Stimulated activated naive CD8-positive, alpha-beta T cell treated with anti-CD3 and anti-CD28 coated beads, Interleukin-15, amount 100 ng/mL, for 72 hours (primary cell): Measurements from ENCODE around the gene STK4.
A peak's percentile ranks its signal among the peaks of the same experiment; 100 is the strongest.

Experiments
- ATAC-seq: fragments of 150-1000 bp; cut with Tn5 transposase; 2 replicates; pipeline ENCODE4 v1.10.0; 2021; ENCODE audit warnings: mild to moderate bottlenecking, moderate library complexity
- DNase-seq, 2 donors: peaks; one replicate each; pipeline ENCODE4 v3.0.0; 2021 to 2022
- H3K27ac Mint-ChIP-seq, 2 donors: one replicate each; pipeline ENCODE4 v1.8.0; 2022; ENCODE audit warnings: mild to moderate bottlenecking in 2 of 2, mixed read lengths in 2 of 2, moderate library complexity in 2 of 2
- H3K27me3 Mint-ChIP-seq: one replicate; pipeline ENCODE4 v1.8.0; 2022; ENCODE audit warnings: mixed read lengths
- H3K4me1 Mint-ChIP-seq: one replicate; pipeline ENCODE4 v1.8.0; 2022; ENCODE audit warnings: mild to moderate bottlenecking, mixed read lengths
- H3K4me3 Mint-ChIP-seq, 2 donors: one replicate each; pipeline ENCODE4 v1.8.0; 2022; ENCODE audit warnings: mild to moderate bottlenecking in 2 of 2, mixed read lengths in 2 of 2, moderate library complexity in 1 of 2
- H3K9me3 Mint-ChIP-seq, 2 donors: one replicate each; pipeline ENCODE4 v1.8.0; 2022; ENCODE audit warnings: mixed read lengths in 2 of 2

Gene STK4

DNA sequence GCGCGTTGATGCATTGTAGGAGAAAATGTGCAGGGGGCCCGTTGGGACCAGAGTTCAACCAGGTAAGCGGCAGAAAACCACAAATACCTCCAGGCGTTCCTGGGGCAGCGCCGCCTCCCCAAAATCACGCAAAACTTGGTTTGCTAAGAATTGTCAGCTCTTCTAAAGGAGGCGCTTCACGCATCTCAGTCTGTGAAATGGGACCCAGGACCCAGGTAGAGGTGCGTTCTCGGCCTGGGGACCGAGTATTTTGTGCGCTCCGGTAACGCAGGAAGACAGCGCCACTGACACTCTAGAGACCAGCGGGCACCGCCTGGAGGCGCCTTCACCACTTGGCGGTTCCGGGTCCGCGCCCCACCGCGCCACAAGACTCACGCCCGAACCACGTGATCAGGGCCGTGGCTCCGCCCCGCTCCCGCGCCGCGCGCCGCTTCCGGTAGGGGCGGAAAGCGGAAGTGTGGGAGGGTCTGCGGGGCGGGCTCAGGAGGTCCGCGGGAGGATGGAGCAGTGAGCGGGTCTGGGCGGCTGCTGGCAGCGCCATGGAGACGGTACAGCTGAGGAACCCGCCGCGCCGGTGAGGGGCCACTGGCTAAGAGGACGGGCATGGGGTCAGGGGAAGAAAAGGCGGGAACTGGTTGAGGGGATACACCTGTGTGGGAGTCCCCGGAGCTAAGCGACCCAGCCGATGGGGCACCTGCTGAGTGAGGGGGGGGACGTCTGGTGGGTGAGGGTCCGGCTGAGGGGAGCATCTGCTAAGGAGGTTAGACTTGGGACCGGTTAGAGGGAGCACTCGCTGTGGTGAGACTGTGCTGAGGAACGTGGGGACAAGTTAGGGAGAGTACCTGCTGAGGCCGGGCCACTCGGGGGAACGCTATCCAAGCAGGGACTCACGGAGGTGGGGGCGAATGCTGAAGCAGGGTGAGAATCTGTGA, at the start of gene STK4:
STK4 (plus strand) TSS at position 483 of the 932 bp plus-strand sequence; CDS start at position 540, 57 bp downstream.
- DNase-seq (peak; percentile 94 to 95), ATAC-seq (peak; percentile 83)
- Mint-ChIP-seq H3K27ac (peak within 1 kb of the TSS; percentile 96 to 98), H3K4me1 (peaks cover 65% of the 10 kb centered on the region), H3K27me3 (no peaks in the 10 kb centered on the region), H3K9me3 (no peaks in the 10 kb centered on the region), H3K4me3 (peak within 1 kb of the TSS; percentile 98 to 99)

DNA sequence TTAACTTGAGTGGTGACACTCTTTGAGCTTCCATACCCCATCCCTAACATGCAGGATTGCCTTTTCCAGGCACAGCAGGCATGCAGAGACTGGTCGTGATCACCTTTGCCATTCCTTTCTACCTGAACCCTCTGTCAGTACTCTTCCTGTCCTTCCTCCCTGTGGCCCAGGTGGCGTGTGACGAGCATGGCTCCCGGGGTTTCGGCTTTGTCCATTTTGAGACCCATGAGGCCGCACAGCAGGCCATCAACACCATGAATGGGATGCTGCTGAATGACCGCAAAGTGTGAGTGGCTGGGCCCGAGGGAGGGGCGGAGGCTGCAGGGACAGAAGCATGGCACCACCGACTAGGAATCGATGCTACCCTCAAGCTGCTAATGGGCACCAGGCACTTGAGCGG, 49.7 kb upstream of the STK4 start:
- no peaks in the 10 kb centered on the region for H3K27me3 Mint-ChIP-seq
- no peak for DNase-seq
- no peak overlapping the region for H3K27ac Mint-ChIP-seq
- H3K4me3 Mint-ChIP-seq = no peak overlapping the region
- no peaks in the 10 kb centered on the region for H3K9me3 Mint-ChIP-seq
- no peak for ATAC-seq
- H3K4me1 Mint-ChIP-seq = peaks cover 22% of the 10 kb centered on the region

DNA sequence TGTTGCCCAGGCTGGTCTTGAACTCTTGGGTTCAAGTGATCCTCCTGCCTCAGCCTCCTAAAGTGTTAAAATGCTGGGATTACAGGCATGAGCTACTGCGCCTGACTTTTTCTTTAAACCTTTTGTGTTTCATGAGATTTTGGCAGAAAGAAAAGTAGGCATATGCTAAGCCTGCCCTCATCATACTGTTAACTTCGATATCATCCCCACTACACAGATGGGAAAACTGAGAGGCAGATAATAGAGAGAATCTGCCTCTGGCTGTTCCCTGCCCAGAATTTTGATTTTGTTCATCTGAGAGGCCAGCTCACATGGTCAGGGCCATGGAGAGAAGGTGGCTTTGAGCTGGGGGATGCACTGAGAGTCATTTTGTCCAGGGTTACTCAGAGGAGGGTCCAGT, 48.9 kb upstream of the STK4 start:
- DNase-seq (no peak), ATAC-seq (no peak)
- H3K27ac Mint-ChIP-seq = no peak overlapping the region
- H3K9me3 Mint-ChIP-seq = no peaks in the 10 kb centered on the region
- H3K27me3 Mint-ChIP-seq = no peaks in the 10 kb centered on the region
- H3K4me1 Mint-ChIP-seq = peaks cover 15% of the 10 kb centered on the region
- H3K4me3 Mint-ChIP-seq = no peak overlapping the region

DNA sequence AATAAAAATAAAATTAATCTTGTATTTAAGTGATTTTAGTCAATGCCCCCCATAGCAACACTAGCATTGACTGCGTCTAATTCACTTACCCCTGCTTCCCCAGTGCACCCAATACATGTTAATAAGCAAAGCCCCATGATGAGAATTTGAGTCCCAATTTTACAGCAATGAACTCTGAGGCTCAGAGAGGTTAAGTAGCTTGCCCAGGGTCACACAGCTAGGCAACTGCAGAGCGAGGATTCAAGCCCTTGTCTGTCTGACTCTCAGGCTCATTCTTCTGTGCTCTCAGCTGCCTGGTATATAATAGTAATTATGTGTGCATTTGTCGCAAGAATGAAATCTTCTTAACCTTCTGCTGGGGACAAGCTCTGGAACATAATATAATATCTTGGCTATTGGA, 48.0 kb upstream of the STK4 start:
- peaks cover 9% of the 10 kb centered on the region for H3K4me1 Mint-ChIP-seq
- no peak overlapping the region for H3K4me3 Mint-ChIP-seq
- no peak for DNase-seq
- H3K27ac Mint-ChIP-seq = no peak overlapping the region
- ATAC-seq = no peak
- no peaks in the 10 kb centered on the region for H3K27me3 Mint-ChIP-seq
- no peaks in the 10 kb centered on the region for H3K9me3 Mint-ChIP-seq

DNA sequence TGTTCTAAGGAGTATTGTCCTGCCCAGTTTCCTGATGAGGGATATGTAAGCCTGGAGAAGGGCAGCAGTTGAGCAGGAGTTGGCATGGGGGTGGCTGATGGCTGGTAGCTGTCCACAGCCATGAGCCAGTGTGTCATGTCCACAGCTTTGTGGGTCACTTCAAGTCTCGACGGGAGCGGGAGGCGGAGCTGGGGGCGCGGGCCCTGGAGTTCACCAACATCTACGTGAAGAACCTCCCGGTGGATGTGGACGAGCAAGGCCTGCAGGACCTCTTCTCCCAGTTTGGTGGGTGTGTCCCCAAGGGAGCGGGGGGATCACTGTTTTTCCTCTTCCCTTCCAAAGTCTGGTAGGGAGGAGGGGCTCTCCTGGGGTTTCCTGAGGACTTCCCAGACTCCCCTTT, 47.6 kb upstream of the STK4 start:
- H3K4me1 Mint-ChIP-seq = peaks cover 9% of the 10 kb centered on the region
- DNase-seq (no peak), ATAC-seq (no peak)
- H3K4me3 Mint-ChIP-seq = no peak overlapping the region
- H3K27ac Mint-ChIP-seq = no peak overlapping the region
- H3K9me3 Mint-ChIP-seq = no peaks in the 10 kb centered on the region
- no peaks in the 10 kb centered on the region for H3K27me3 Mint-ChIP-seq

DNA sequence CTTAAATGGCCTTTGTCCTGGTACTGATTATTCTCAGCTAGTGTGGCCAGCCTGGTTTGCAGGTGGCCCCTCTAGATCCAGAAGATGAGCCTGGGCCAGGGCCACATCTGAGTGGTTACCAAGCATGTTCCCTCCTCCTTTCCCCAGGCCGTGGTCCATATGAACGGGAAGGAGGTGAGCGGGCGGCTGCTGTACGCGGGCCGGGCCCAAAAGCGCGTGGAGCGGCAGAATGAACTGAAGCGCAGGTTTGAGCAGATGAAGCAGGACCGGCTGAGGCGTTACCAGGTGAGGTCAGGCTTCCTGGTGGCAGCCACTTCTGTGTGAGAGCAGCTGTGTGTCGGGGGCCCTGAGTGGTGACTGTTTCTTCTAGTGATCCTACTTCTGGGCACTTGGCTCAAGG, 44.9 kb upstream of the STK4 start:
- no peaks in the 10 kb centered on the region for H3K9me3 Mint-ChIP-seq
- no peaks in the 10 kb centered on the region for H3K4me1 Mint-ChIP-seq
- H3K27ac Mint-ChIP-seq = no peak overlapping the region
- H3K27me3 Mint-ChIP-seq = no peaks in the 10 kb centered on the region
- no peak for DNase-seq
- no peak overlapping the region for H3K4me3 Mint-ChIP-seq
- no peak for ATAC-seq

DNA sequence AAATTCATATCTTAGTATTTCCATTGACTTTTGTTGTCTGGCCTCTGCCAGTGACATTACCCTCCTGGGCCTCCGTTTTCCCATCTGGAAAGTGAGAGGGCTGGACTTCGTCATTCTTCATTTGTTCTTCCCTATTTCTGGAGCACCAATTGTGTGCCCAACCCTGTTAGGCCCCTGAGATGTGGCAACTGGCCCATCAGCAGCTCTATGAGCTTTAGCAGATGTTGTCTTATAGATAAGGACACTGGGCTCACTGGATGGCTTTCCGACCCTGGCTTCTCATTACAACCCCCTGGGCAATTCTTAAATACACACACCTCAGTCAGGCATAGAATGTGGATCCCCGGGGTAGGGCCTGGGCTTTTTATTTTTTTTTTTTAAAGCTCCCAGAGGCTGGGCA, 41.8 kb upstream of the STK4 start:
- DNase-seq (no peak), ATAC-seq (no peak)
- no peak overlapping the region for H3K4me3 Mint-ChIP-seq
- H3K4me1 Mint-ChIP-seq = no peaks in the 10 kb centered on the region
- no peak overlapping the region for H3K27ac Mint-ChIP-seq
- no peaks in the 10 kb centered on the region for H3K27me3 Mint-ChIP-seq
- H3K9me3 Mint-ChIP-seq = no peaks in the 10 kb centered on the region

DNA sequence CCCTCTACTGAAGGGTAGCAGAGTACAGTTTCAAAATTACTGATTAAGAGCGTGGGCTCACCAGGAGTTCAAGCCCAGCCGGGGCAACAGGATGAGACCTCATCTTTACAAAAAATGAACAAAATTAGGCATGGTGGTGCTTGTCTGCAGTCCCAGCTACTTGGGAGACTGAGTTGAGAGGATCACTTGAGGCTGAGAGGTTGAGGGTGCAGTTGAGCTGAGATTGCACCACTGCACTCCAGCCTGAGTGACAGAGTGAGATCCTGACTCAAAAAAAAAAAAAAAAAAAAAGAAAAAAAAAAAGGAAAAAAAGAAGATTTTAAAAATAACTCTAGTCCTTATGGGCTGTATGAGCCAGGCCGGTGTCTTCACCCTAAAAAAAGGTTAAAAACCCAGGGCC, 37.7 kb upstream of the STK4 start:
- ATAC-seq (no peak), DNase-seq (no peak)
- Mint-ChIP-seq H3K27me3 (no peaks in the 10 kb centered on the region), H3K27ac (no peak overlapping the region), H3K9me3 (no peaks in the 10 kb centered on the region), H3K4me3 (no peak overlapping the region), H3K4me1 (no peaks in the 10 kb centered on the region)

DNA sequence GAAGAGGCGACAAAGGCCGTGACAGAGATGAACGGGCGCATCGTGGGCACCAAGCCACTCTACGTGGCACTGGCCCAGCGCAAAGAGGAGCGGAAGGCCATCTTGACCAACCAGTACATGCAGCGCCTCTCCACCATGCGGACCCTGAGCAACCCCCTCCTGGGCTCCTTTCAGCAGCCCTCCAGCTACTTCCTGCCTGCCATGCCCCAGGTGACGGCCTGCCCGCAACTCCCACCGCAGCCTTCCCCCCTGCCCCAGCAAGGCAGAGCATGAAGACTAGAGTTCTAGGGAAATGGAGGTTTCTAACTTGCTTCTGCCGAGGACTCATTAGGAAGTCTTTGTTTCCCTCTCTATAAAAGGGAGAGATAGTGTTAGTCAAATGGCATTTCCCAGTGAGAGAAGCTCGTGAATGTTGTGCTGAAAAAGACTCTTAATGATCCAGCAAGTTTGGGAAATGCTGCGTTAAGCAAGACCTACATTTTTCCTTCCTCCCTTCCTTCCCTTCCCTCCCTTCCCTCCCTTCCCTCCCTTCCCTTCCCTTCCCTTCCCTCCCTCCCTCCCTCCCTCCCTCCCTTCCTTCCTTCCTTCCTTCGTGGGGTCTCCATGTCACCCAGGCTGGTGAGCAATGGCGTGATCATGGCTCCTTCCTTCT, 35.7 kb upstream of the STK4 start:
- H3K27me3 Mint-ChIP-seq = no peaks in the 10 kb centered on the region
- no peak for ATAC-seq
- H3K4me3 Mint-ChIP-seq = no peak overlapping the region
- H3K9me3 Mint-ChIP-seq = no peaks in the 10 kb centered on the region
- H3K27ac Mint-ChIP-seq = no peak overlapping the region
- no peak for DNase-seq
- no peaks in the 10 kb centered on the region for H3K4me1 Mint-ChIP-seq

DNA sequence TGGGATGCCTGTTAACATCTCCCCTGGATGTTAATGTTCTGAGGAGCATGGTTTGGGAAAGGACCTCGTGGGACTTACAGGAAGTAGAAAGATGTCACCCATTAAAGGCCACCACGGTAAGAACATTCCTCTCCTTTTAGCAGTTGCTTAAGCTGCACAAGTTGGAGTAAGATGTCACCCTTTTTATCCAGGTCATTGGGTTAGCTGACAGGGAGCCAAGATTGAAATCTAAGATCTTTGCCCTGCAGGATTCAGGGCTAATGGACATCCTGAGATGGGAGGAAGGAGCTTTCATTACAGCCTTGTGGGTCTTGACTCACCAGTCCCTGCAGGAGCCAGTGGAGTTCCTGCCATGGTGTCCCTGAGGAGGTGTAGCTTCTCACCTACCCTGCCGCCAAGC, 34.4 kb upstream of the STK4 start:
- no peak for ATAC-seq
- H3K27ac Mint-ChIP-seq = no peak overlapping the region

DNA sequence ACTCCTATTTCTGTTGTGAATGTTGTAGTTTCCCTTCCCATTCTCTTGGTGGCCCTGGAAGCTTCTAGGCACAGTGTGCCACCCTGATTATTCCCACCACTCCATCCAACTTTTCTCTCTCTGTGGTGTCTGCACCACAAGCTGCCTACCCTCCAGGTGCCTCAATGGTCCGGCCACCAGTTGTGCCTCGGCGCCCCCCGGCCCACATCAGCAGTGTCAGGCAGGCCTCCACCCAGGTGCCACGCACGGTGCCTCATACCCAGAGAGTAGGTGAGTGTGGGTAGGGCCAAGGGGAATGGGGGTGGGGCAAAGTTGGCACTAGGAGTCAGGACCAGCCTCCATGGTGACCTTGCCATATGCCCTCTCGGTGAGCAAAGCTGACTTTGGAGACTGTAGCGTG, 33.4 kb upstream of the STK4 start:
- no peak for ATAC-seq
- H3K4me1 Mint-ChIP-seq = no peaks in the 10 kb centered on the region
- H3K4me3 Mint-ChIP-seq = no peak overlapping the region
- no peak for DNase-seq
- no peaks in the 10 kb centered on the region for H3K27me3 Mint-ChIP-seq
- no peaks in the 10 kb centered on the region for H3K9me3 Mint-ChIP-seq
- no peak overlapping the region for H3K27ac Mint-ChIP-seq

More for the DNA sequence above, 34.4 kb upstream of the STK4 start:
- no peaks in the 10 kb centered on the region for H3K27me3 Mint-ChIP-seq
- no peaks in the 10 kb centered on the region for H3K9me3 Mint-ChIP-seq
- no peak for DNase-seq
- no peaks in the 10 kb centered on the region for H3K4me1 Mint-ChIP-seq
- no peak overlapping the region for H3K4me3 Mint-ChIP-seq

DNA sequence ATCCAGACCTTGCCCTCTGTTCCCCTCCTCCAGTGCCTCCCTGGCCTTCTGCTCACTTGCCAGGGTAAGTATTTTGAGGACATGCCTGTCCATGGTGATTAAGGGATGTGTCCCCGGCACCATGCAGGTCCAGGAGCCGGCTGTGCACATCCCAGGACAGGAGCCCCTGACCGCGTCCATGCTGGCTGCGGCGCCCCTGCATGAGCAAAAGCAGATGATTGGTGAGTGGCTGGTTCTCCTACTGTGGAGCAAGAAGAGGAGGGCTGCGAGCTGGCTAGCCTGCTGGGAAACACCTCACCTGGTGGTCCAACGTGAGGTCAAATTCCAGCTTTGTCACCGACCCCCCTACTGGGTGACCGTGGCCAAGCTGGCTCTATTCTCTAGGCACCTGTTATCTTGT, 29.8 kb upstream of the STK4 start:
- Mint-ChIP-seq H3K4me1 (no peaks in the 10 kb centered on the region), H3K27me3 (no peaks in the 10 kb centered on the region), H3K9me3 (no peaks in the 10 kb centered on the region), H3K27ac (peak overlapping the region in 1 of 2 donors; percentile 12), H3K4me3 (no peak overlapping the region)
- DNase-seq = no peak
- no peak for ATAC-seq

DNA sequence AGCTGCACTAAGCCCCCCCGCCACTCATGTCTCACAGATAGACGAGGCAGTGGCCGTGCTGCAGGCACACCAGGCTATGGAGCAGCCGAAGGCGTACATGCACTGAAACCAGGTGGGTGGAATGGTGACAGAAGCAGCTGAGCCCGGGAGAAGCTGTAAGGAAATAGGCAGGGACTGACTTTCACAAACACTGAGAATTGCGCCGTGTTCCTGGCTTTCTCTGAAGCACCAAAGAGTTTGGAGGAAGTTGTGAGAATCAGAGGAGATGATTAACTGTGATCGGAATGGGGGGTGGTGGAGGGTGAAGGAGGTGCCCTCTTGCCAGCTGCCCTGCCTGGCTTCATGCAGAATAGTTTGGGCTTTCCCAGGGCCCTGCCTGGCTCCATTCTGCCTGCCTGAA, 27.7 kb upstream of the STK4 start:
- H3K9me3 Mint-ChIP-seq = no peaks in the 10 kb centered on the region
- DNase-seq (no peak), ATAC-seq (no peak)
- H3K27ac Mint-ChIP-seq = peak overlapping the region in 1 of 2 donors; percentile 50
- H3K4me1 Mint-ChIP-seq = no peaks in the 10 kb centered on the region
- no peak overlapping the region for H3K4me3 Mint-ChIP-seq
- H3K27me3 Mint-ChIP-seq = no peaks in the 10 kb centered on the region

DNA sequence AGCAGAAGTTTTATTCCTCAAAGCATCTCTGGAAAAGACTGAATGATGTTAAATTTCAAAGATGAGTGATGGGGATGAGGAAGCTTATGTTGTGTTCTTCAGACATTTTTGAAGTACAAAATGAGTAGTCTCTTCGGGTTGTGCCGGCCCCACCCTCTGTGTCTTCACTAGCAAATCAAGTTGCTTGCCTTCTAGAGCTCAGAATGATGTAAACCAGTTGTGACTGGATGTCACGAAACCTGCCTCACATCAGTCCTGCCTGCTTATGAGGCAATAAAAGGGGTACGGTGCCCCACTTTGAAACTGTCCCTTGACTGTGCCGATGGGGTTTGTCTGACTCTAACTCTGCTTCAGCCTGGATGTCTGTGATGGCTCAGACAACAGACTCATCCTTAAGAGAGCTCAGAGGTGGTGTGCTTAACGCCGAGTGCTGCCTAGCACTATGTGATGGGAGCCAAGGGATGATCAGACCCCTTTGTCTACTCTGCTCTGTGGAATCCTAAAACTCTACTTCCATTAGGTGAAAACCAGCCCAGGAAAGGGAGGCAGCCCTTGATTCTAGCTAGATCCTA, 25.1 kb upstream of the STK4 start:
- DNase-seq (no peak), ATAC-seq (no peak)
- Mint-ChIP-seq H3K9me3 (no peaks in the 10 kb centered on the region), H3K27me3 (no peaks in the 10 kb centered on the region), H3K27ac (no peak overlapping the region), H3K4me3 (no peak overlapping the region), H3K4me1 (peaks cover 6% of the 10 kb centered on the region)

DNA sequence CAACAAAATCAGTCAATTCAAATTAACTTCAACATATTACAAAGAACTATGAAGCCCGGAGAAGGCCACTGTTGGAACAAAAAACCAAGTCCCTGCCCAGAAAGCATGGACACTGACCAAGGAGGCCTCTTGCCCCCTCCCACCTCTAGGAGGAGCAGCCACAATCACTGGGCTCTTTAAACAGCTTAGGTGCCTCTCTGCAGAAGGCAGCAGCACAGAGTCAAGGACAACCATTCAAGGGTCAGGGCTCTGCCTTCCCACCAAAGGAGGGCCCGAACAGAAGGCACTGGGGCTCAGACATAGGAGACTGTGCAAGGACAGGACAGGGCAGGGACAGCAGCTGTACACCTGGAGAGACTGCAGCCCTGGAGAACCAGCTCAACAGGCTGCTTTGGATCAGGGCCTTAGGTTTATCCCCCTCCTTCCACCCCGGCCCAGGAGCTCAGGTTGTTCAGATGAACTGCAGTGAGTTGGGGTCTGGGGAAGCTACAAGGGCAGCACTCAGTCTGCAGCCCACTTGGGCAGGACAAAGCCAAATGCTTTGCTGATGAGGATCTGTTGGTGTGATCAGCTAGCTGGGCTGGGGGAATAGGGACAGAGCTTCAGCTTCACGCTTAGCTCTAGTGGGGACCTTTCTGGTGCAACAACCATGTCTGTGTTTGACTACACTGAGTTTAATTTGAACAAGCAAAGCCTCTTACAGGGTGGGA, 23.9 kb upstream of the STK4 start:
- H3K9me3 Mint-ChIP-seq = no peaks in the 10 kb centered on the region
- H3K27ac Mint-ChIP-seq = peak overlapping the region; percentile 6 to 68
- H3K27me3 Mint-ChIP-seq = no peaks in the 10 kb centered on the region
- no peak overlapping the region for H3K4me3 Mint-ChIP-seq
- DNase-seq = no peak
- H3K4me1 Mint-ChIP-seq = peaks cover 6% of the 10 kb centered on the region
- peak; percentile 9 for ATAC-seq

DNA sequence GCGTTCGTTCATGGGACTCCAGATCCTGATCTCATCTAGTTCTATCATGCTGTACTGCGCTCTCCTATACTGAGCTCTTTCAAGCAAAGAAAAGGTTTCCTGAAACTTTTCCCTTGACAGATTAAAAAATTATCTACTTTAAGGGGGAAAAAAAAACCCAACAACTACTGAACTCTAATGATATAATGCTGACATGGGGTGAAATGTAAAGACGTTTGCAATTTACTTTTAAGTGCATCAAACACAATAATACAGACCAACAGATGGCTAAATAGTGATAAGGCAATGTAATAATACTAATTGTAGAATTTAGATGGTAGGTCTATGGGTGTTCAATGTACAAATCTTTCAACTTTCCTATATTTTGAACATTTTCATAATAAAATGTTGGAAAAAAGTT, 22.5 kb upstream of the STK4 start:
- DNase-seq (no peak), ATAC-seq (no peak)
- H3K9me3 Mint-ChIP-seq = no peaks in the 10 kb centered on the region
- peaks cover 6% of the 10 kb centered on the region for H3K4me1 Mint-ChIP-seq
- no peaks in the 10 kb centered on the region for H3K27me3 Mint-ChIP-seq
- no peak overlapping the region for H3K4me3 Mint-ChIP-seq
- H3K27ac Mint-ChIP-seq = peak overlapping the region in 1 of 2 donors; percentile 5
